NCI-H2227 (cell line): ENCODE results near the gene IGF2R.
"Not testable (repeated sequence)": the region's sequence is repeated elsewhere in the genome, so short reads cannot be mapped to it uniquely, and the experiment has no call there.

ENCODE experiments used
- DNase-seq: peaks from one replicate; lab custom pipeline; 2025; ENCODE audit not compliant: unreplicated experiment; lab: John Stamatoyannopoulos, UW

The IGF2R gene

DNA sequence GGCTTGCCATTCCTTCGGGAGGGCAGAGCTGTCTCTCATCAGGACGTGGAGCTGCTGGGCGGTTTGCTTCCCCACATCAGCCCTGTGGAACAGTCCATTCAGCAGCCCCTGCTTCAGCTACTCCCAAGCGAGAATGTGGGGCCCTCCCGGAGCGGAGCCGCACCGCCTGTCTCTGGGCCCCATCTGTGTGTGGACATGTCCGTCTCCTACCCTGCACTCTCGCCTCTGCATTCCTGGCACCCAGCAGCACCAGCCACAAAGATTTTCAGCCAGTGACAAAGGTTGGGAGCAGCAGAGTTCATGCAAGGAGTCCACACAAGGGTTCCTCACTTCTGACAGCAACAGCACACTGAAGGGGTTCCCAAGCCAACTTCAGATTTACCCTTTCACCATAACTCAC lies 123.7 kb downstream of the IGF2R start:
- no peak for DNase-seq

DNA sequence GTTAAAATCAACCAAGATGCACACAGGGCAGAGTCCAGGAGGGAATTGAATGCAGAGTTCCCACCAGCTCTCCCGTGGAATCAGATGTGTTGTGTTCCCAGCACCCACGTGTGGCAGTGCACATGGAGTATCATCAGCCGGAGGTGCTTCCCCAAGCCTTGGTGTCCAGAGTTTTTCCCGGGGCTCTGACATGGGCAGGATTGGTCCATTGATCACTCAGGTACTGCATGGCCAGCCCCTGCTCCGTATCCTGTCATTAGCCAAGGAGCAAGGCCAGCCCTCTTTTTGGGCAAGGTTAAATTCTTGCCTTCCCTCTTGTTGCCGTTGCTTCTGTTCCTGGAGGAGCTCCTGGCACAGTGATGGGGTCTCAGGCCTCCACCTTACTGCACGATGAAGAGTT lies 124.2 kb downstream of the IGF2R start:
- DNase-seq, result no peak

DNA sequence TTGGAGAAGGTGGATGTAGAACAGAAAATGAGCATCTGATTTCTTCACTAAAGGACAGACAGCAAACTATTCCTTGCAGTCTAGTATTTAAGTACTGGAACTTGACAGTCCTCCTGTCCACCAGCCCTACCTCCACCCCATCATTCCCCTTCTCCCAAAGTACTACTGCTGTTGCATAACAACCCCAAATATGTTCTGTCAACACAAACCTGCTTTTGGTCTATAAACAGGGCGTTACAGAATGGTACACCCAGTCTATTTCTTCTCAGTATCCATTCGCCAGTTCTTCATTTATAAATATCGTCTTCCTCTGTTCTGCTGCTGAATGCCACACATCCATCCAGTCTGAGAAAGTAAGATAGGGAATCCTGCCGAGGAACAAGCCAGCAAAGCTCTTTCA lies 125.1 kb downstream of the IGF2R start:
- DNase-seq, result no peak

DNA sequence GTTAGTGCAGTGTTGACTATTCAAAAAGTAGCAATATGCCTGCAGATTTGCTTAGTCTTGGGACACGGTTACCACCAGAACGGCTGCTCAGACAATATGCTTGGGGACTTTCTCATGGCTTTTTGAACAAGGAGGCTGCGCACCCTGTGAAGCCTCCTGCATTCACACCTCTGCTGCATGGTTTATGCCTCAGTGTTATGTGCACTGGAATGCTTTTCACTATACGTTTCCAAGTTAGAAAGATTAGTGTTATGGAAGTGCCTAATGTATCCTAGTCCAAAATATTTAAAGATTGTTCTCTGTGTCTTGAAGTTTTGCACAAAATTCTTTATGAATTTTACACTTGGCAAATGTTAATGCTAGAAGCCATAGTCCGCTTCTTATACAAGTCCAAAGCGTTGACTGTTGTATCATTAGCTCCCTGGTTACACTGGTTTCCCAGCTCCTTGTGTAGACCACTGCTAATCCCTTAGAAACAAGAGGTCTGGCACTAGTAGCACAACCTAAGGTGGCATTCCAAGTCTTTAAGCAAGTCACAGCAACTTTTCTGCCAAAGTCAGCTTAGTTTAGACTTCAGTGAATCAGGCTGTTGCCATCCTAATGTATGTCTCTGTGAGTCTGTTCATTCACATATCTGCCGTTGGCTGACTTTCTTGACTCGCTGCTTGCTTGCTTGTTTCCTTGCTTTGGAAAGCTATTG lies 126.4 kb downstream of the IGF2R start:
- no peak for DNase-seq

DNA sequence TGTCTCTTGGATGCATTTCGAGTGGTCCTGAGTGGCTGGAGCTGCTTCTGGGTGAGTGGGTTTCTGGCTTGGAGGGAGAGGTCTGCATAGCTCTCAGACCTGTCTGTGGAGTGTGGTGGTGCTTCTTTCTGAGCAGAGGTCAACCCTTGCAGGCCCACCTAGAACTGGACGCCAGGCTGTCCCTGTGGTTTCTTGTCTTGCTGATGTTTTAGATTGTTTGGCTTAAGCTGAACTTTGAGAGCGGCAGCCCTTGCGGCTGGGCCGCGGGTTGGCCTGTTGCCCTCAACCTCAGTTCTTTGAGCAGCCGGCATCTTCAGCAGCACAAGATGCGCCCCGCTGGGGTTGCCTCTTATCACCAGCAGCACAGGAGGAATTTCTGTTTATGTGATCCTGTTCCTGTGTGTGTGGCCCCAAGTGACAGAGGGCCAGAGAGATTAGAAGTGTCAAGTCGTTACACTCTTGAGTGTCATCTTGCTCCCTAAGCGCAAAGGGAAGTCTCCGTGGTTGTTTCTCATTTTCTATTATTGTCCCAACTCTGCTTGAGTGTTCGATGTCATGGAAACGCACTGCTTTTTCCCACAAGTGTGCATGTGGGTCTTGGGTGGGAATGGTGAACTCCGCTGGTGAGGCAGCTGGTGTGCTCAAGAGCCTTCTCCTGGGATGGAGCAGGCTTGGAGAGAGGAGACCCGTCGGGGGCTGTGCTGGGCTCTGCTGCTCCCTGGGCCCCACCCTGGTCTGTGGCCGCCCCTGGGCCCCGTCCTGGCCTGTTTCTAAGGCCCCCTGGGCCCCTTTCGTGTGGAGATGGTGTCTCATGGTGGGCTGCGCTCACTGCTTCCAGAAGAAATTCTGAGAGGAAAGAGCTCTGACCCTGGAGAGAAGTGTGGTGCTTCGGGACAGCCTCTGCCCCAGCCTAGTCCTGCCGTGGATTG lies 132.7 kb downstream of the IGF2R start:
- DNase-seq, result no peak

DNA sequence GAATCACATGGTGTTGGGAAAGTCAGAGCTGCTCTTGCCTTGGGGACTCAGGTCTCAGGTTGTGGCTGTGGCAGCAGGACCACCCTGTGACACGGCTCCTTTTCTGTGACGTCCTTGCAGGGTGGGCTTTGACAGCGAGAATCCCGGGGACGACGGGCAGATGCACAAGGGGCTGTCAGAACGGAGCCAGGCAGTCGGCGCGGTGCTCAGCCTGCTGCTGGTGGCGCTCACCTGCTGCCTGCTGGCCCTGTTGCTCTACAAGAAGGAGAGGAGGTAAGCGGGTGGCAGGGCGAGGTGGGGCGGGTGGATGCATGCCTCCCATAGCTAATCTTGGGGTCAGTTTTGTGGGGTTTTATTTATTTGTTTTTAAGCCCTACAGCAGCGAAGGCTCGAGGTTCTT lies 133.5 kb downstream of the IGF2R start:
- DNase-seq, result no peak

DNA sequence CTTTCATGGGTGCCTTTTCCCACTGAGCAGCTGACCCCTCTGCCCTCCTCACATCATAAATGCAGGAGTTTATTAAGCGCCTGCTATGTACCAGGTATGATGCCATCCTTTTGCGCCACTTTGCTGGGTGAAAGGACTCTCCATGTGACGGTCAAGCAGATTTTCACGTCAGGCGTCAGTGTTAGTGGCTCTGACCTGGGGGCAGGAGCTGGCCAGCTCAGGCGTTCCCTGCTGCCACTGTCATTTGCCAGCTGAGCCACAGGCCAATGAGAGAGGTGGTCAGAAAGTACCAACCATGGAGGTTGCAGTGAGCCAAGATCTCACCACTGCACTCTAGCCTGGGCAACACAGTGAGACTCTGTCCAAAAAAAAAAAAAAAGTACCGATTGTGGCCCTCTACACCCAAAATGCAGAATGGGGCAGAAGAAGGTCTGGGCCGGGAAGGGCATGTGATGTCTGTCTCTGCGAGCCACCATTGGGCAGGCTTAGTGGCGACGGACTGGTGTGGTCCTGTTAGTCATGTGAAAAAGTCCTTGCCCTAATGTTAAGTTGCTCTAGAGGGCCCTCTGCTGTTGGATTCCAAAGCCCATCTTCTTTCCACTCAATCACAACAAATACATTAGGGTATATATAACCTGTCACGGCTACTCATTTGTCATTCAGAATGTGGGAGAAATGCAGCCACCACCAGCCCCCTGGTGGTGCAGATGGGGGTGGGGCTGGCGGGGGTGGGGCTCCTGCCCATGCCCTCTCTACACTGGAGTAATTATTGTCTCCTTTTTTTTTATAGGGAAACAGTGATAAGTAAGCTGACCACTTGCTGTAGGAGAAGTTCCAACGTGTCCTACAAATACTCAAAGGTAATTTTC lies 134.3 kb downstream of the IGF2R start:
- no peak for DNase-seq

DNA sequence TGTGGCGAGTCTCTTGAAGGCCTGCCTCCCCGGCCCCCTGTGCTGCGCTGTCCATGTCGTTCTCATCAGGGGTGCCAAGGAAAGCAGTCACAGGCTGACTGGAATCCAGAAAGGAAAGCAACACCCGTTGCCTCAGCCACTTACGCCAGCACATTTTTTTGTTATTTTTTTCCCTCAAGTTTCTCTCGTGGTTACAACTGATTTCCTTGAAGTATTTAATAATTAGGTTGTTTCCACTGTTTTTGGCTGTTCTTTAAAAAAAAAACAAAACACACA lies 134.9 kb downstream of the IGF2R start:
- DNase-seq, result no peak

DNA sequence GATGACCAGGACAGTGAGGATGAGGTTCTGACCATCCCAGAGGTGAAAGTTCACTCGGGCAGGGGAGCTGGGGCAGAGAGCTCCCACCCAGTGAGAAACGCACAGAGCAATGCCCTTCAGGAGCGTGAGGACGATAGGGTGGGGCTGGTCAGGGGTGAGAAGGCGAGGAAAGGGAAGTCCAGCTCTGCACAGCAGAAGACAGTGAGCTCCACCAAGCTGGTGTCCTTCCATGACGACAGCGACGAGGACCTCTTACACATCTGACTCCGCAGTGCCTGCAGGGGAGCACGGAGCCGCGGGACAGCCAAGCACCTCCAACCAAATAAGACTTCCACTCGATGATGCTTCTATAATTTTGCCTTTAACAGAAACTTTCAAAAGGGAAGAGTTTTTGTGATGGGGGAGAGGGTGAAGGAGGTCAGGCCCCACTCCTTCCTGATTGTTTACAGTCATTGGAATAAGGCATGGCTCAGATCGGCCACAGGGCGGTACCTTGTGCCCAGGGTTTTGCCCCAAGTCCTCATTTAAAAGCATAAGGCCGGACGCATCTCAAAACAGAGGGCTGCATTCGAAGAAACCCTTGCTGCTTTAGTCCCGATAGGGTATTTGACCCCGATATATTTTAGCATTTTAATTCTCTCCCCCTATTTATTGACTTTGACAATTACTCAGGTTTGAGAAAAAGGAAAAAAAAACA lies 136.1 kb downstream of the IGF2R start:
- no peak for DNase-seq

DNA sequence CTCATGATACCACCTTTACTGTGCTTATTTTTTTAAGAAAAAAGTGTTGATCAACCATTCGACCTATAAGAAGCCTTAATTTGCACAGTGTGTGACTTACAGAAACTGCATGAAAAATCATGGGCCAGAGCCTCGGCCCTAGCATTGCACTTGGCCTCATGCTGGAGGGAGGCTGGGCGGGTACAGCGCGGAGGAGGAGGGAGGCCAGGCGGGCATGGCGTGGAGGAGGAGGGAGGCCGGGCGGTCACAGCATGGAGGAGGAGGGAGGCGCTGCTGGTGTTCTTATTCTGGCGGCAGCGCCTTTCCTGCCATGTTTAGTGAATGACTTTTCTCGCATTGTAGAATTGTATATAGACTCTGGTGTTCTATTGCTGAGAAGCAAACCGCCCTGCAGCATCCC lies 137.1 kb downstream of the IGF2R start:
- DNase-seq, result no peak

DNA sequence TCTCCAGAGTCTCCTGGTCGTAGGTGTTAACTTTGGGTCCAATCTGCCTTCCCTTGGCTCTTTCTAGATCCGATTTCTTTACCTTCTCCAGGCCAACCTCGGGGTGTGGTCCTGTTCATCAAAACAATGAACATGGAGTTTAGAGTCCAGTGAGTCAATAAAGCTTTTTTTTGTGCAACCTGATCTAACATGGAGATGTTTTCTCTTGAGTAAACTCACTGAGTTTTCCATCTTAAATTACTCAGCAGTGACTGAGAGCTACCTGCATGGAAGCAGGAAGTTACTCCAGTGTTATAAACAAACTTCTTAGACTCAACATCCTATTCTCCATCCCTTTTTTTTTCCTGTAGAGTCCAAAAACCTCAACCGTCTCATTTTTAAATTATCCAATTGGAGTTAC lies 137.8 kb downstream of the IGF2R start:
- no peak for DNase-seq

DNA sequence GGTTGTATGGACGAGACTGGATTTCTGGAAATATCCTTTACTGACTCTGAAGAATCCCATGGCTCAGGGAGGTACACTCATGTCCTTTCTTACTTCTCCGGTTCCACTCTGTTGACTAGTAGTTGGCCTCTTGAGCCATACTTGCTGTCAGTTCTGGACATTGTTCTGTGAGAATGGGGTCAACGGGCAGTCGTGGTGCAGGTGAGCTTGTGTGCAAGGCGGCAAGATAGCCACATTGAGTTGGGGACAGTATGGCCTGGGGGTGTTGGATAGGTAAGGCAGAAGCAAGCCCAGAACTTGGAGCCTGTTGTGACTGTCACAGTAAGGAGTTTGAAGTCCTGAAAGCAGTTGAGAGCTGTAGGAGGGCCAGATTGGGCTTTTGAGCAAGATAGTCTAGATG lies 139.2 kb downstream of the IGF2R start:
- no peak for DNase-seq

DNA sequence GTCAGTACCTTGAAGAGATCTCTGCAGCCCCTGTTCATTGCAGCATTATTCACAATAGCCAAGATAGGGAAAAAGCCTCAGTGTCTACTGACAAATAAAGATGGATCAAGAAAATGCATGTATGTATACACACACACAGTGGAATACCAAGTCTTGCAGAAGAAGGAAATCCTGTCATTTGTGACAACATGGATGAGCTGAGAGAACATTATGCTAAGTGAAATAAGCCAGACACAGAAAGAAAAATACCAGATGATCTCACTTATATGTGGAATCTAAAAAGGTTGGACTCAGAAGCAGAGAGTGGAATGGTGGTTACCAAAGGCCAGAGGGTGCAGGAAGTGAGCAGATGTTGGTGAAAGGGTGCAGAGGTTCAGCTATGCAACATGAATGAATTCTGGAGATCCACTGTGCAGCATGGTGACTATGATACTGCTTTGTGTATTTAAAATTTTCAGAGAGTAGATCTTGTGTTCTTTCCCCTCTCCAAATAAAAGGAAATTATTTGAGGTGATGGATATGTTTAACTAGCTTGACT lies 141.8 kb downstream of the IGF2R start:
- DNase-seq, result no peak

DNA sequence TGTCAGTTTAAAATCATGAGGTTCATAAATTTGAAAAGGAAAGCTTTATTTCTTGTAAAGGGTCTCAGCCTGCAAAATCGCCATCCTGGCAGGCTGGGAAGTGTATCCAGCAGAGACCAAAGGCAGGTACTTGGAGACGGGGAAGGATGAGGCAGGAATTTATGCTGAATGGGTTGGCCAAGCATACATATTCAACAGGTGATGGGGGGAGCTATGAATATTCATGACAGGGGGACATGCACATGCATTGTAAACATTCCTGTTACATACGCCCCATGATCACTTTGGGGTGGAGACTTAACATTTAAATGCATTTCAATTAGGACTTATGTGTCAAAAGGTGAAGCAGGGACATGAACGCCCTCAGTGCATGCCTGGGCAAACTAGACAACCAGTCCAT lies 142.9 kb downstream of the IGF2R start:
- DNase-seq, result no peak

DNA sequence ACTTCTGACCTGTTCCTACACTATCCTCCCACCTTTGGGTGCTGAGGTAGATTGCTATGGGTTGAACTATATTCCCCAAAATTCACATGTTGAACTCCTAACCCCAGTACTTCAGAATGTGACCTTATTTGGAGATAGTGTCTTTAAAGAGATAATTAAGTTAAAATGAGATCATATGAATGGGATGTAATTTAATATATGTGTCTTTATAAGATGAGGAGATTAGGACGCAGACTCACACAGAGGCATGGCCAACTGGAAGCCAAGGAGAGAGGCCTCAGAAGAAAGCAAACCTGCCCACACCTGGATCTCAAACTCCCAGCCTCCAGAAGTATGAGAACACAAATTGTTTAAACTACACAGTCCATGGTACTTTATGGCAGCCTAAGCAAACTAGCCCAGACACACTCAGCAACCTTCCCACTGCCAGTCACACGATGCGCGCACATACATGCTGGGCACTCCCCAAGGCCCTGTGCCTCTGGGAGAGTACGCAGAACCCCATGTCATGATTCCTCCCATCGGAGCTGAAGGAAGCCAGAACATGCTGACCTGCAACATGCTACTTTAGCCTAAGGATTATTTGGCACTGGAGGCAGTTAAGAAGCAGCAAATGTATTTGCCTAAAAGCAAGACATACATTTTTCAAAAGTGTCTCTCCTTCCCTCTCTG lies 143.9 kb downstream of the IGF2R start:
- DNase-seq, result no peak

DNA sequence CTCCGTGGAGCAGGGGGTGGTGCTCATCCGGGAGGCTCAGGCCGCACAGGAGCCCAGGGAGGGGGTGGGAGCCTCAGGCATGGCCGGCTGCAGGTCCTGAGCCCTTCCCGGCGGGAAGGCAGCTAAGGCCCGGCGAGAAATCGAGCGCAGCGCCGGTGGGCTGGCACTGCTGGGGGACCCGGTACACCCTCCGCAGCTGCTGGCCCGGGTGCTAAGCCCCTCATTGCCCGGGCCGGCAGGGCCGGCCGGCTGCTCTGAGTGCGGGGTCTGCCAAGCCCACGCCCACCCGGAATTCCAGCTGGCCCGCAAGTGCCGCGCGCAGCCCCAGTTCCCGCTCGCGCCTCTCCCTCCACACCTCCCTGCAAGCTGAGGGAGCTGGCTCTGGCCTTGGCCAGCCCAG lies 145.7 kb downstream of the IGF2R start:
- not testable (repeated sequence) for DNase-seq

DNA sequence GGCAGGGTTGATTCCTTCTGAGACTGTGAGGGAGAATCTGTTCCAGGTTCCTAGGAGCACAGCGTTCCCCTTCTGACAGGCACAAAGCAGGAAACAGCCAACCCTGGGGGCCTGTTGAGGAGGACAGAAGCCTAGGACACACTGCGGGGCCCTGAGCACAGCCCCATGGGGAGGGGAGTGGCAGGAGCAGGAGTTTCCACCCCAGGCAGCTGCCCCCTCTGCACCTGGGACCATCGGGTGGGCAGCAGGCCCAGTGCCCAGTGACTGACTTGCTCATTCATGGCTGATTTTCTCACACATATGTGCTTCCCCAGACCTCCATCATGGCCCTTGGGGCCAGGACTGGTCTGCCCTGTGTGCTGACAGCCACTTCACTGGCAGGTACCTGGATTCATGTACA lies 146.5 kb downstream of the IGF2R start:
- no peak for DNase-seq

DNA sequence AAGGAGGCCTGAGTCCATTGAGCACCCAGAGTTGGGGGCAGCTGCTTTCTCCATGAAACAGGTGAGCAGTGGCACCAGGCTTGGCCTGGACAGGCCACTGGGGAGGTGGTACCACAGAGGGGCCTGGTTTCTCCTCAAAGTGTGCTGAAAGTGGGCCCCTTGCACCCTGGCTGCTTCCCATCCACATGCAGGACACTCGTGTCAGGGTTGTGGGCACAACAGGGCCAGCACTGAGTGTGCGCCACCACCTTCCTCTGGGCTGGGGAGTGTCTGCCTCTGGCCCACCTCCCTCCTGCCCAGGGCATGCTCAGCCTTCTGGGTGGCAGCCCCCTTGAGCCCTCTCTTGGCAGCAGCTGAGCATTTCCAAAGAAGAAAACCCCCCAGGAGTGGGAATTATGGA lies 147.5 kb downstream of the IGF2R start:
- DNase-seq, result no peak

DNA sequence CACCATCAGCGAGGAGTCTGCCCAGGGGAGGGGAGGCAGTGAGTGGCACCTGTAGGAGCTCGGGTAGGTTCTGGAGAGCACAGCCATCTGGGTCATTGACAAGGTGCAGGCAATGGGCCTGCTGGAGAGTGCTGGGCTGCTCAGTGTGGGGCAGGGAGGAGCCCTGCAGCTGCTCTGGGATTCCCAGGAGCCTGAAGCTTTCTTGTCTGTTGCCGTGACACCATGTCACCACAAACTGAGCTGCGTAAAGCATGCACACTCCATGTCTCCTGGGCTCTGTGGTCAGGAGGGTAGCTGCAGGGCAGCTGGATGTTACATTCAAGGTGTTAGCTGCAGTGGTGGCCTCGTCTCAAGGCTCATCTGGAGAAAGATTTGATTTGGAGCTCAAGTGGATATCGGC lies 148.3 kb downstream of the IGF2R start:
- no peak for DNase-seq

DNA sequence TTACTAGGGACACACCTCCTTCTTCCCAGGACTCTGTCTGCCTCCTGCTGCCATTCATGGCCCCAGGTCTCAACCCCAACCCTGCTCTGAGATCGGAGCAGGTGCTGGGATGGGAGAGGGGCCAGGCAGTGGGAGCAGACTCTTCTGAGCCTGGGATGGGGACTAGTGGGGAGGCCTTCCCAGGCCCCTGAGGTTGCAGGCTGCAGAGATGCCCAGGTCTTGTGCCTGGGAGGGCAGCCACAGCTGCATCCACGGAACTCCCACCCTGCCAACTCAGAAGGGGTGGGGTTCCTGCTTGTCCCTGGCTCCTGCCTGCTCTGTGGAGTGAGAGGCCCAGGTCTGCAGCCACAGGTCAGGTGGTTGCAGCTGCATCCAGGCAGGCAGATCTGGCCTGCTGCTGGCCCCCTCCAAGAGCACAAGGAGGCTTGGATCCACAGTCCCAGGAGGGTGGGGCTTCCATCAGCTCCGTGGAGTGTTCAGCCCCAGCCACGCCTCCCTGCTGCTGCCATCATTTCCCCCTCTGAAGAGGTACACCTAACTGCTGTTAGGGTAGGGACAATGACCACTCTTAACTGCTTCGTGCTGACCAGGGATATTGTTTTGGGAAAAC lies 149.8 kb downstream of the IGF2R start:
- no peak for DNase-seq
